CD4-positive, alpha-beta T cell treated with Interleukin-6 for 4 hours (primary cell): Measurements from ENCODE around the gene RHBG.
"Not testable (repeated sequence)": the region's sequence is repeated elsewhere in the genome, so short reads cannot be mapped to it uniquely, and the experiment has no call there.

Source experiments
- DNase-seq: peaks from one replicate; pipeline ENCODE4 v3.0.0-alpha.2; 2020; ENCODE audit warnings: mixed read lengths

The RHBG gene

DNA sequence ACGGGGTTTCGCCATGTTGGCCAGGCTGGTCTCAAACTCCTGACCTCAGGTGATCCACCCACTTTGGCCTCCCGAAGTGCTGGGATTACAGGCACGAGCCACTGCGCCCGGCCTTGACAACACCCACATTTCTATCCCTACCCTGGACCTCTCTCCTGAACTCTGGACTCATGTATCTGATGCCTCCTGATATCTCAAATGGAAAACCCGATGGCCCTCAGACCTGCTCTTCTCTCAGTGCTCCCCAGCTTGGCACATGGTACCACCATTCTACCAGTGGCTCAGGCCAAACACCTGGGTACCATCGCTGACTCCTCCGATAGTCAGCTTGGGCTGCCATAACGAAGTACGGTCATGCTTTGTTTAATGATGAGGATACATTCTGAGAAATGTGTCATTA is 8.5 kb upstream of the RHBG start:
- DNase-seq = no peak

DNA sequence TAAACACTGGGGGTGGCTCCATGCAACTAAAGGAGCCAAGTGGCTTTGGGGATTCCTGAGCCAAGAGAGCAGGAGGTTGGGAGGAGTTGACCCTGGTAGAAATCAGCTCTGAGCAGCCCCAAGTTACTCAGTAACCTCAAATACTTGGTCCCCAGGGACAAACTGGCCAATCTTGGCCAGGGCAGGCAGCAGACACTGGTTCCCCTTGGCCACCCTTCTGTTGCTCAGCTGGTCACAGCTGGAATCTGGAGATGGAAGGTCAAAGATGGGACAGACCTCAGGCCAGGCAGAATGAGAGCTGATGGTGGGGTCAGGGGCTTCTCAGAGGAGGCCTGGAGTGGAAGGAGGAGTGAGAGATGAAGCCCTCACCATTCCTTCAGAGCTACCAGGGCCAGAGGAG is 3.3 kb upstream of the RHBG start:
- no peak for DNase-seq

- no peak for DNase-seq
Measured at GRCh38 chr1:156366378-156367166, 2.4 kb upstream of the RHBG start.

DNA sequence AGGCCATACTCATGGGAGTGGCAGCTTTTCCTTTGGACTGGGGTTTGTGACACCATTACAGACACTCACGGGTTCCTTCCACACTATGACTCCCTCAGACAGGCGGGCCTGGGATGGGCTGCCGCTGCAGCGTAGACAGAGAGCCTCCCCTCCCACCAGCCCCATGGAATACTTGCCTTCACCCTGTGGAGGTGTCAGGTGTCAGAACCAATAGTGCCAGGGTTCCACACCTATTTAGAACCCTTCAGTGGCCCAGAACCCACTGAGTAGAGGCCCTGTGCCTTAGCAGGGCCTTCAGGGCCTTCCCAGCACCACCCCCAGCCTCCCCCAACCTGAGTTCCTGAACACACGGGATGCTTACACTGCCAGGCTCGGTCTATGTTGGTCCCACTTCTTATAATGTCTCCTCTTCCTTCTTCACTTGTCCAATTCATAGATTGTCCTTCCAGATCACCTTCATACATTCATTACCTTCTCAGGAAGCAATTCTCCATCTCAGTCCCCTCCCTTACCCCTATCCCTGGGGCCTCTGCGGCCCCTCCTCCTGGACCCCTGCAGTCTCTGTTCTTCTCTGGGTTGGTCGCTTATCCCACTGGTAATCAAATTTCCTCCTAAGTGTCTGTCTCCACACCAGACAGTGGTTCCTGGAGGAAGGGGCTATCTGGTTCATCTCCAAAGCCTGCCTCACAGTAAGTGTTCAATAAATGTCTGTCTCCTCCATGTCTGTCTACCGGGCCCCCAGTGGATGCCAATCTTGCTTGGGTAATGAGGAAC is 1.4 kb upstream of the RHBG start:
- DNase-seq = no peak

GRCh38 chr1:156368157-156368658 is 803 bp upstream of the RHBG start:
- DNase-seq = no peak

- not testable (repeated sequence) for DNase-seq
Measured at GRCh38 chr1:156369685-156370286, 775 bp downstream of the RHBG start.

DNA sequence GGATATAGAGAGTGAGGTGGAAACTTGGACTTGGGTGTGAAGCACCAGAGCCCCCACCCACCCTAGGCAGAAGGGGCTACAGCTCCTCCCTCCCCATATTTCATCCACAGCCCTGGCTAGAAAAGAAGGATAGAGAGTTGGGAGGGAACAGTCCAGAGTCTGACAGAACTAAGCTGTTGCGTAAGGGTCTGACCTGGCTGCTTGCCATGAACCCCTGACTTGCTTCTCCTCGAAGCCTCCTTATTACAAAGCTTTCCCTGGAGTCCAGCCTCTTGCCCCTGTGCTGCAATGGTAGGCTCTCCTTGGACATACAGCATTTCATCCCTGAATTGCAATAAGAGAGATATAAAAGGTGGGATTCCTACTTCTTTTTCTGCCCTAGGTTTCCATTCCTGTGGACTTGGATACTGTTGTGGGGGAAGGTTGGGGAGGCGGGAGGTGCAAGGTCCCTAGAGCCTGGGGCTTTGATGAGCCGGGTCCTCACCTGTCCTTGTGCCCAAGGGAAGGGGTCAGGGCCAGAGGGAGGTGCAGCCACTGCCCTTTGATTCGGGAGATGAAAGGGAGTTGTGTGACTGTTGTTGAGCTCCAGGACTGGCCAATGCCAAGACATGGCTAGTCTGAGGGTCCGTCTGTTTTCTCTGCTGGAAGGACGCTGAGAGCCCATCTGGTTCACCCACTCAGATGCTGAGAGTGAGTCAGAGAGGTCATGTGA is 2.7 kb downstream of the RHBG start:
- no peak for DNase-seq

DNA sequence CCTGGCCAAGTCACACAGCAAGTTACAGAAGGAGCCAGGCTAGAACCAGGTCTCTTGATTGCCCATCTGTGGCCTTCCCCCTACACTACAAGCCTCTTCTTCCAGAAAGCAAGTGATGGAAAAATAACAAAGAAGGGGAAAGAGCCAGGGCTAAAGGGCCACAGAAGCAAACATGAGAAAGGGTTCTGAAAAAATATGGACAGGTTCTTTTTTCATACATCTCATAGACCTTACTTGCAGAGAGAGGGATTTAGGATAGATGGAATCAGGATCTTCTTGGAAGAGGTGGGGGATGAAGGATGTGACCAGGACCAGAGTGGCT is 3.2 kb downstream of the RHBG start:
- no peak for DNase-seq

GRCh38 chr1:156372876-156373275 is 3.9 kb downstream of the RHBG start:
- DNase-seq = no peak

DNA sequence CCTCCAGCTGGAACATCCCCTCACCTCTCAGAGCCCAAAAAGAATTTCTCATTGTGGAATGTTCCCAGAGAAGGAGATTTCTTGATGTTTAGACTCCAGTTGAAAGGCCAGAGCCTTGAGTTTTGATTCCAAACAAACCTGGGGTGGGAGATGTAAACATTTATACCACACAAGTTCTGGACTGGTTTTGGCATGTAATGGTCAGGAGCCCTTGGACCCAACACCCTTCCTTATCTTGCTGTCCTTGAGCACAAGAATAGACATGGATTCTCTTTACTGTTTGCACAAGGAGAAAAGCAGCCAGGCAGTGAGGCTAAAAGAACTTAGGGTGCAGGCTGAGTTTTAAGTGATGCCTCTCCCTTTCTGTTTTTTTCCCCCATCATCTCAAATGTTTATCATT is 4.5 kb downstream of the RHBG start:
- no peak for DNase-seq

- DNase-seq = no peak
Measured at GRCh38 chr1:156376146-156376545, 7.1 kb downstream of the RHBG start.

DNA sequence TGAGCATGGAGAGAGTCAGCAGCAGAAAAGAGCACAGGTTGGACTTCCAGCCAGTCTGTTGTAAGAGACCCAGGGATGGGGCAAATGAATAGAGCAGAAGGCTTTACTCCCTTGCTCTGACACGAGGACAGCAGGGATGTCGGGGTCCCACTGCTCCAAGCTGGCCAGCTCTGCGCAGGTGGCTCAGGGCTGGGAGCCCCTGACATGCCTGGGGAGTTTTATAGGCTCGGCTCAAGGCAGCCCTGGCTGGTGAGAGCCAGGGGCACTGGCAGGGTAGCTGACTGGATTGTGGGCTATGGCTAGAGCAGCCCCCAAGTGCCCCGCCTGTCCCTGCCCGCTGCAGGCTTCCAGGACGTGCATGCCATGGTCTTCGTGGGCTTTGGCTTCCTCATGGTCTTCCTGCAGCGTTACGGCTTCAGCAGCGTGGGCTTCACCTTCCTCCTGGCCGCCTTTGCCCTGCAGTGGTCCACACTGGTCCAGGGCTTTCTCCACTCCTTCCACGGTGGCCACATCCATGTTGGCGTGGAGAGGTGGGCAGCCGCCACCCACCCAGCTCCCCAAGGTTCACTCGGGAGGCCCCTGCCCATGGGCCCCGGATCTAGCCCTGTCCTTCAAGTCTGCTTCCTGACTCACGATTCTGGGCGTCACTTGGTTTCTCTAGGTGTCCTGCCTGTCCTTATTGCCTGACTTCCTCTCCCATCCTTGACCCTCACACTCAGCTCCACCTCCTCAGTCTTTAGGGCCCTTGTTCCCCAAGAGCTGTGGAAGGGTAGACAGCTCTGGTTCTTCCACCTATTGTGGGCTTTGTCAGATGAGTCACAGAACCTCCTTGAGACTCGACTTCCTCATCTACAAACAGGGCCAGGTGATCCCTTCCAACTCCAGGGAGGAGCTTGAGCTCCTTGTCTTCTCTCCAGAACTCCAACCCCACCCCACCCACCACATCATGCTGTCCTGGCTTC is 8.2 kb downstream of the RHBG start:
- DNase-seq = no peak

DNA sequence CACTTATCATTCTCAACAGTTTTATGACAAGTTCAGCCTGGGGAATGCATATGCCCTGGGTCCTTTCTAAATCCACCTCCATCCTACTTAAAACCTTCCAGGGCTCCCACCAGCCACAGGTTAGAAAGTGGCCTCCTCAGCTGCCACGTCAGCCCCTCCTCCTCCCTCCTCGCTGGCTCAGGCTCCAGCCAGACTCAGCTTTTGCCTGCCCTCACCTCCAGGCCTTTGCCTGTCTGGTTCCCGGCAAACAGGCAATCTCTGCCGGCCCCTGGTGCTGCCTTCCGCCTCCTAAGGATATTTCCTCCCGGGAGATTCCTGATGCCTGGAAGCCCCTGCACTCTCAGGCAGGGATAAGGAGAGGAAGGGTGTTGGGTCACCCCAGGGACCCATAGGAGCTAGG is 9.5 kb downstream of the RHBG start:
- no peak for DNase-seq

GRCh38 chr1:156379420-156380165 is 10.6 kb downstream of the RHBG start:
- no peak for DNase-seq

GRCh38 chr1:156382561-156382960 is 13.6 kb downstream of the RHBG start:
- no peak for DNase-seq

DNA sequence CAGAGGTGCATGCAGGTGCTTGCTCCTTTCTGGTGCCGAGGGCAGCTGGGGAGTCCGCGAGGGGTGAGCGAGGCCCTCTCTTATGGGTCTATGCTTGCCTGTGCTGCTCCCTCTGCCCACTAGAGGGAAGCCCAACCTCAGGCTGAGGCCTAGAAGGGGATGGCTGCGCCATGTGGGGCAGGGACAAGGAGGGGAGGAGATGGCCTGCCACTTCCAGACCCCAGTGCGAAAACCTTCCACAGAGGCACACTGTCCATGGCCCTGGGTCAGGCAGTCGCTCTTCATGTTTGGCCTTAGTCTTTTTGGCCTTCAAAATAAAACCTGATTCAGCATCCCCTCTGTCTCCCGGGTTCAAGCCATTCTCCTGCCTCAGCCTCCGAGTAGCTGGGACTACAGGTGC is 14.0 kb downstream of the RHBG start:
- peak; percentile 61 for DNase-seq

- no peak for DNase-seq
Measured at GRCh38 chr1:156384007-156384406, 15.0 kb downstream of the RHBG start.

DNA sequence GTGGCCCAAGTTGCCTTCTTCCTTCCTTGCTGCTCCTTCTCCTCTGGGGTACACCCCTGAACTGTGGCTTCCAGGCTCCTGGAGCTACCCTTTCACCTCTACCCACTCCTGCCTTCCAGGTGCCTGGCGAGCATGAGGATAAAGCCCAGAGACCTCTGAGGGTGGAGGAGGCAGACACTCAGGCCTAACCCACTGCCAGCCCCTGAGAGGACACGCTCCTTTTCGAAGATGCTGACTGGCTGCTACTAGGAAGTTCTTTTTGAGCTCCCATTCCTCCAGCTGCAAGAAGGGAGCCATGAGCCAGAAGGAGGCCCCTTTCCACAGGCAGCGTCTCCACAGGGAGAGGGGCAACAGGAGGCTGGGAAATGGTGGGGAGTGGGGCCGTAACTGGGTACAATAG is 15.6 kb downstream of the RHBG start:
- no peak for DNase-seq

DNA sequence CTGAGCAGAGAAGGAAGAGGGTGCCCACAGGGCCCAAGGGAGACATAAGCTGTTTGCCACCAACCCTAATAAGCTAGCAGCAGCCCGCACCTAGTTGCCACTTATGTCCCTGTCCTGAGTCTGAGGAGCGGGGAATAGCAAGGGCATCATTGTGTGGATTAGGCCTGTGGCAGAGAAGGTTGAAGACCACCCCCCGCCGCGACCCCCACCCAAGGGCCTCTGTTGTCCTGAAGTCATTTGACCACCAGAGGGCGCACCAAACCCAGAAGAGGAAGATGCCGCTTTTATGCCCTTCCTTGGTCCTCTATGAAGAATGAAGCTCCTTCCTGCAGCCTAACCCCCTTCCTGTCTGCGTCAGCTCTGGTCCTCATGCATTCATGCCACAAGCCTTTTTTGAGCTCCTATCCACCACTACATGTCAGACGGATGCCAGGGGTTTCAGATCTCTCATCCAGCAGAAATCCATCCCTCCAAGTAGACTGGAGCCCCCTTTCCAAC is 16.6 kb downstream of the RHBG start:
- DNase-seq = peak; percentile 81

DNA sequence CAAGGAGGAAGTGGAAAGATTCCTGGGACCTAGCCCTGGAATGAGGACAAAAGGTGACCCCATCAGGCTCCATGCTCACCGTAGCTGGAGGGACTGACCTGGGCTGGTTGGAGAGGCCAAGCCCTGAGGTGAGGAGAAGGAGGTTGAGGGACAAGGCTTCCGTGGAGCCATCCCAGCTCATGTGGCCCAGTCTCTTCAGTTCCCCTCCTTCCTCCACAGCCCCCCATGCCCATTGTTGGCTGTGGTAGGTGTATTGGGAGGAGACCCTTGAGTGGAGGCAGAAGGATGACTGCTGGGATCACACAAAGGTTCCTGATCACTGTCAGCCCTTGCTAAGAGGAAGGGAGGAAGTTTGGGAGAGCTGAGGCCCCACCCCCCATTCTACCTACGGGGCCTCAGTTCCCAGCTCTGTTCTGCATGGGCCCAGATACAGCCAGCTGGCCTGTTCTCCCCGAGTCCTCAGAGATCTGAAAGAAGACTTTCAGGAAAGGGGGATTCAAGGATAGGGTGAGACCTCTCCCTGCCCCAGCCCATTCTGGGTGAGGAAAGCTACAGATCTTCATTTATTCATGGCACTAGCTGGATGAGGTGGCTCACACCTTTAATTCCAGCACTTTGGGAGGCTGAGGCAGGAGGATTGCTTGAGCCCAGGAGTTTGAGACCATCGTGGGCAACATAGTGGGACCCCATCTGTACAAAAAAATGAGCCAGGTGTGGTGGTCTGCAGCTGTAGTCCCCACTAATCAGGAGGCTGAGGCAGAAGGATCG is 17.3 kb downstream of the RHBG start:
- DNase-seq = no peak
